ENCODE results near the gene SYNE1. TPM values are rescaled to one million over a fixed set of nuclear protein-coding genes. Genes with fewer than 3 reads are reported as not detected.

Gene SYNE1
- total and polyA plus RNA-seq, 4 donors = 10.2 to 105 (median 24.5) TPM

GRCh38 chr6:152226119-152226518, 411.0 kb downstream of the SYNE1 start:
- no peak overlapping the region for H3K9ac ChIP-seq (ENCODE audit: low read depth in 1 of 2, low read length in 2 of 2)
- no peak for DNase-seq (ENCODE audit: low spot score)
- TF ChIP-seq HNF4A (conservative IDR thresholded peaks at IDR 0.05) (no peak), JUND (IDR thresholded peaks at IDR 0.05) (no peak), HNF4G (IDR thresholded peaks at IDR 0.05) (no peak), CTCF (IDR thresholded peaks at IDR 0.05; ENCODE audit: low read depth, low read length, missing input control) (no peak), EGR1 (IDR thresholded peaks at IDR 0.05; ENCODE audit: low read depth in 2 of 2) (no peak), YY1 (IDR thresholded peaks at IDR 0.05) (no peak), RAD21 (IDR thresholded peaks at IDR 0.05) (no peak)
- H3K27me3 ChIP-seq (ENCODE audit: control insufficient read depth in 4 of 4, insufficient read depth in 4 of 4, low read length in 3 of 4) = no peaks in the 10 kb centered on the region
- no peak overlapping the region for H3K4me3 ChIP-seq (ENCODE audit: low read depth in 1 of 3, low read length in 3 of 3)
- no peak overlapping the region for H3K27ac ChIP-seq (ENCODE audit: low read depth in 1 of 2, low read length in 2 of 2)
- 99% methylated on average over 2 of the region's 2 CpGs for WGBS
- peaks cover 12 to 66% (median 60%) of the 10 kb centered on the region in 4 donors for H3K36me3 ChIP-seq (ENCODE audit: control insufficient read depth in 4 of 4, insufficient read depth in 3 of 4, low read depth in 1 of 4, low read length in 3 of 4)
- peaks cover 0 to 13% (median 3%) of the 10 kb centered on the region in 4 donors for H3K9me3 ChIP-seq (ENCODE audit: control insufficient read depth in 4 of 4, low read length in 3 of 4)
- H3K4me1 ChIP-seq (ENCODE audit: control insufficient read depth in 4 of 4, insufficient read depth in 4 of 4, low read length in 3 of 4) = no peaks in the 10 kb centered on the region

- Histone ChIP-seq H3K4me3 (ENCODE audit: low read depth in 1 of 3, low read length in 3 of 3) (no peak overlapping the region), H3K9me3 (ENCODE audit: control insufficient read depth in 4 of 4, low read length in 3 of 4) (peaks cover 0 to 13% (median 3%) of the 10 kb centered on the region in 4 donors), H3K27me3 (ENCODE audit: control insufficient read depth in 4 of 4, insufficient read depth in 4 of 4, low read length in 3 of 4) (no peaks in the 10 kb centered on the region), H3K27ac (ENCODE audit: low read depth in 1 of 2, low read length in 2 of 2) (no peak overlapping the region), H3K36me3 (ENCODE audit: control insufficient read depth in 4 of 4, insufficient read depth in 3 of 4, low read depth in 1 of 4, low read length in 3 of 4) (peaks cover 12 to 66% (median 61%) of the 10 kb centered on the region in 4 donors), H3K4me1 (ENCODE audit: control insufficient read depth in 4 of 4, insufficient read depth in 4 of 4, low read length in 3 of 4) (no peaks in the 10 kb centered on the region), H3K9ac (ENCODE audit: low read depth in 1 of 2, low read length in 2 of 2) (no peak overlapping the region)
- TF ChIP-seq YY1 (IDR thresholded peaks at IDR 0.05) (no peak), HNF4G (IDR thresholded peaks at IDR 0.05) (no peak), RXRA (IDR thresholded peaks at IDR 0.05) (no peak), FOXA2 (IDR thresholded peaks at IDR 0.05) (no peak)
- no peak for DNase-seq (ENCODE audit: low spot score)
- WGBS = 92% methylated on average over 7 of the region's 7 CpGs
These were observed 411.8 kb downstream of the SYNE1 start for GRCh38 chr6:152225241-152225934.

DNA sequence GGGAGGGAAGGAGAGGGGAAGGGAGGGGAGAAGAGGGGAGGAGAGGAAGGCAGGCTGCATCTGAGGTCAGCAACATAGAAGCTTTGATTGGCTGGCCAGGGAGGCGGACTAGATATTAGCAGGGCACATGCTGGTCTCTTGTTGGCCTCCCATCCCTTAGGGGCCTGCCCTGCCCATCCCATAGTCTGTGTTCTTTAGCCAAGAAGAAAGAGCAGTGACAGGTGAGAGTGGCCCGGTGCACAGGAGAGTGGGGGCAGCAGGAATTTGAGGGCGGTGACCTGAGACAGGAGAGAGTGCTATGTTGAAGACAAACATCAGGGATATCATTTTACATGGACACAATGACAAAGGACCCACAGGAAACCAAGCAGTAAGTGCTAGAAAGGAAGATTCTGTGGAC, 413.5 kb downstream of the SYNE1 start:
- no peak overlapping the region for H3K4me3 ChIP-seq (ENCODE audit: low read depth in 1 of 3, low read length in 3 of 3)
- no peaks in the 10 kb centered on the region for H3K4me1 ChIP-seq (ENCODE audit: control insufficient read depth in 4 of 4, insufficient read depth in 4 of 4, low read length in 3 of 4)
- H3K9ac ChIP-seq (ENCODE audit: low read depth in 1 of 2, low read length in 2 of 2) = no peak overlapping the region
- 90% methylated on average over 3 of the region's 3 CpGs for WGBS
- no peaks in the 10 kb centered on the region for H3K27me3 ChIP-seq (ENCODE audit: control insufficient read depth in 4 of 4, insufficient read depth in 4 of 4, low read length in 3 of 4)
- H3K9me3 ChIP-seq (ENCODE audit: control insufficient read depth in 4 of 4, low read length in 3 of 4) = peaks cover 0 to 13% (median 3%) of the 10 kb centered on the region in 4 donors
- peaks cover 9 to 65% (median 61%) of the 10 kb centered on the region in 4 donors for H3K36me3 ChIP-seq (ENCODE audit: control insufficient read depth in 4 of 4, insufficient read depth in 3 of 4, low read depth in 1 of 4, low read length in 3 of 4)
- H3K27ac ChIP-seq (ENCODE audit: low read depth in 1 of 2, low read length in 2 of 2) = no peak overlapping the region
- DNase-seq (ENCODE audit: low spot score) = no peak
- TF ChIP-seq MAX (IDR thresholded peaks at IDR 0.05) = no peak
- TF ChIP-seq ZBTB33 (IDR thresholded peaks at IDR 0.05) = no peak
- no peak for TF ChIP-seq YY1 (IDR thresholded peaks at IDR 0.05)
- TF ChIP-seq FOXA1 (IDR thresholded peaks at IDR 0.05) = no peak
- no peak for TF ChIP-seq ATF3 (IDR thresholded peaks at IDR 0.05)
- TF ChIP-seq GABPA (IDR thresholded peaks at IDR 0.05 in 1 of 2, conservative IDR thresholded peaks at IDR 0.05 in 1 of 2) = no peak
- no peak for TF ChIP-seq EGR1 (IDR thresholded peaks at IDR 0.05; ENCODE audit: low read depth in 2 of 2)
- TF ChIP-seq CTCF (IDR thresholded peaks at IDR 0.05; ENCODE audit: low read depth, low read length, missing input control) = no peak
